Tibial nerve (tissue), 4 donors: Measurements from ENCODE around the gene TRIP6.

ENCODE experiments used
- EP300 ChIP-seq, 2 donors: sonication (generic); formaldehyde crosslinking; IDR thresholded peaks; one replicate each; pipeline ENCODE4 v1.6.1; 2017; ENCODE audit warnings: antibody characterized with exemption in 2 of 2, mild to moderate bottlenecking in 1 of 2
- POLR2A ChIP-seq, 2 donors: fragments of 450-650 bp; IDR thresholded peaks; one replicate each; pipeline ENCODE4 v1.6.1; 2017; ENCODE audit warnings: antibody characterized with exemption in 2 of 2, mild to moderate bottlenecking in 2 of 2, moderate library complexity in 2 of 2
- TF ChIP-seq, protein P1 (sequence below), 5 experiments: fragments of 200-600 bp in 3 of 5; fragments of 450-650 bp in 2 of 5; sonication (generic) in 3 of 5; IDR thresholded peaks; one replicate each; pipeline ENCODE4 v1.5.1; 2016 to 2019; ENCODE audit warnings: antibody characterized with exemption in 5 of 5, mild to moderate bottlenecking in 3 of 5, moderate library complexity in 2 of 5

DNA sequence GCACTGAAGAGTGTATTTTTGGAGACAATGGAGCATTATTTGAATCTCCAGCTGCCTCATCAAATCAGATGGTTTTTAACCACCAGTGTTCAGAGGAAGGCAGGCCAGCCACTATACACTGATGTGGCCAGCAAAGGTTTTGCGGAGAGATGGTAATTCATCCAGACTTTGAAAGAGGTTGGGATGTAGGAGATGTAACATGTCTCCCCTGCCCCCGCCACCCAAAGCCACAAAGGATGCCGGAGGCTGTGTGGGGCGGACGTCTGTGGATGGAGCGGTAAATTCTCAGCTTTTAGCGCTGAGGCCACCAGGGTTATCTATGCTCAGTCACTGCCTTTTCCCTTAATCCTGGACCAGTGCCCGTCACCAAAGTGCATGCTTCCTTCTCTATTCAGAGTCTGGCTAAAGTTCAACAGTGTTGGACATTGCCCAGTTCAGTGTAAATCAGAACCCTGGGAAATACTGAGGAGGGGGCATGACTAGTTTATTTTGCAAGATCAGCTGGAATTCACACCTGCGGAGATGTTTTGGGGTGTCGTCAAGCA lies 3.7 kb upstream of the TRIP6 start:
- TF ChIP-seq, protein P1, sequence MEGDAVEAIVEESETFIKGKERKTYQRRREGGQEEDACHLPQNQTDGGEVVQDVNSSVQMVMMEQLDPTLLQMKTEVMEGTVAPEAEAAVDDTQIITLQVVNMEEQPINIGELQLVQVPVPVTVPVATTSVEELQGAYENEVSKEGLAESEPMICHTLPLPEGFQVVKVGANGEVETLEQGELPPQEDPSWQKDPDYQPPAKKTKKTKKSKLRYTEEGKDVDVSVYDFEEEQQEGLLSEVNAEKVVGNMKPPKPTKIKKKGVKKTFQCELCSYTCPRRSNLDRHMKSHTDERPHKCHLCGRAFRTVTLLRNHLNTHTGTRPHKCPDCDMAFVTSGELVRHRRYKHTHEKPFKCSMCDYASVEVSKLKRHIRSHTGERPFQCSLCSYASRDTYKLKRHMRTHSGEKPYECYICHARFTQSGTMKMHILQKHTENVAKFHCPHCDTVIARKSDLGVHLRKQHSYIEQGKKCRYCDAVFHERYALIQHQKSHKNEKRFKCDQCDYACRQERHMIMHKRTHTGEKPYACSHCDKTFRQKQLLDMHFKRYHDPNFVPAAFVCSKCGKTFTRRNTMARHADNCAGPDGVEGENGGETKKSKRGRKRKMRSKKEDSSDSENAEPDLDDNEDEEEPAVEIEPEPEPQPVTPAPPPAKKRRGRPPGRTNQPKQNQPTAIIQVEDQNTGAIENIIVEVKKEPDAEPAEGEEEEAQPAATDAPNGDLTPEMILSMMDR (IDR thresholded peaks at IDR 0.05) = no peak
- TF ChIP-seq EP300 (IDR thresholded peaks at IDR 0.05) (no peak), POLR2A (IDR thresholded peaks at IDR 0.05) (no peak)
